H9 (cell line): ENCODE results near the gene CAPN2. TPM values are rescaled to one million over a fixed set of nuclear protein-coding genes. Genes with fewer than 3 reads are reported as not detected.

Experiments used
- DNase-seq: peaks from one replicate; pipeline ENCODE4 v3.0.0-alpha.2; 2017
- H2AFZ ChIP-seq: one replicate; pipeline ENCODE4 v1.6.1; 2013; ENCODE audit warnings: mild to moderate bottlenecking, low read length, control low read depth, moderate library complexity
- H2AK5ac ChIP-seq: 2 replicates; pipeline ENCODE4 v1.6.1; 2013; ENCODE audit warnings: low read length, control low read depth, mixed read lengths; ENCODE audit not compliant: insufficient read length
- H2BK120ac ChIP-seq: one replicate; pipeline ENCODE4 v1.6.1; 2013; ENCODE audit warnings: low read depth, mild to moderate bottlenecking, low read length, control low read depth, inconsistent platforms; ENCODE audit not compliant: poor library complexity, severe bottlenecking
- H2BK12ac ChIP-seq: 2 replicates; pipeline ENCODE4 v1.6.1; 2013; ENCODE audit warnings: low read length, control low read depth, mixed read lengths, low read depth; ENCODE audit not compliant: insufficient read length
- H2BK15ac ChIP-seq: 2 replicates; pipeline ENCODE4 v1.6.1; 2013; ENCODE audit warnings: low read depth, low read length, control low read depth
- H2BK20ac ChIP-seq: one replicate; pipeline ENCODE4 v1.6.1; 2013; ENCODE audit warnings: low read depth, mild to moderate bottlenecking, low read length, control low read depth, inconsistent platforms; ENCODE audit not compliant: poor library complexity, severe bottlenecking
- H2BK5ac ChIP-seq: 2 replicates; pipeline ENCODE4 v1.6.1; 2013; ENCODE audit warnings: low read length, control low read depth, mixed read lengths; ENCODE audit not compliant: insufficient read length
- H3K14ac ChIP-seq: 2 replicates; pipeline ENCODE4 v1.6.1; 2013; ENCODE audit warnings: low read length, control low read depth; ENCODE audit not compliant: insufficient read depth
- H3K18ac ChIP-seq: 2 replicates; pipeline ENCODE4 v1.6.1; 2013; ENCODE audit warnings: low read depth, mild to moderate bottlenecking, mixed read lengths, low read length, control low read depth; ENCODE audit not compliant: insufficient read length
- H3K23ac ChIP-seq: 2 replicates; pipeline ENCODE4 v1.6.1; 2013; ENCODE audit warnings: low read length, control low read depth, mixed read lengths, low read depth; ENCODE audit not compliant: insufficient read length
- H3K23me2 ChIP-seq: 2 replicates; pipeline ENCODE4 v1.6.1; 2013; ENCODE audit warnings: low read depth, mild to moderate bottlenecking, mixed read lengths, low read length, control low read depth; ENCODE audit not compliant: insufficient read length, poor library complexity, severe bottlenecking
- H3K27ac ChIP-seq: 2 replicates; pipeline ENCODE4 v1.5.1; 2013; ENCODE audit warnings: low read length, control low read depth, mixed read lengths, low read depth; ENCODE audit not compliant: insufficient read length
- H3K27me3 ChIP-seq: 2 replicates; pipeline ENCODE4 v1.6.1; 2013; ENCODE audit warnings: low read length, control low read depth, inconsistent platforms; ENCODE audit not compliant: insufficient read depth
- H3K4ac ChIP-seq: 2 replicates; pipeline ENCODE4 v1.6.1; 2013; ENCODE audit warnings: low read depth, mild to moderate bottlenecking, control low read depth, inconsistent platforms, low read length, moderate library complexity
- H3K4me1 ChIP-seq: 2 replicates; pipeline ENCODE4 v1.6.1; 2013; ENCODE audit warnings: low read length, control low read depth, inconsistent platforms; ENCODE audit not compliant: insufficient read depth
- H3K4me2 ChIP-seq: 2 replicates; pipeline ENCODE4 v1.6.1; 2013; ENCODE audit warnings: low read length, control low read depth, mixed read lengths; ENCODE audit not compliant: insufficient read length, insufficient read depth
- H3K56ac ChIP-seq: 2 replicates; pipeline ENCODE4 v1.6.1; 2013; ENCODE audit warnings: low read depth, mild to moderate bottlenecking, mixed read lengths, low read length, control low read depth; ENCODE audit not compliant: insufficient read length
- H3K79me1 ChIP-seq: 2 replicates; pipeline ENCODE4 v1.6.1; 2013; ENCODE audit warnings: low read depth, mild to moderate bottlenecking, moderate library complexity, low read length, control low read depth, inconsistent platforms; ENCODE audit not compliant: insufficient read depth, poor library complexity, severe bottlenecking
- H3K79me2 ChIP-seq: 2 replicates; pipeline ENCODE4 v1.6.1; 2013; ENCODE audit warnings: low read length, control low read depth, inconsistent platforms; ENCODE audit not compliant: insufficient read depth
- H3K9ac ChIP-seq: 2 replicates; pipeline ENCODE4 v1.6.1; 2013; ENCODE audit warnings: low read length, control low read depth, mixed read lengths; ENCODE audit not compliant: insufficient read length; ENCODE audit errors: extremely low read depth
- H3K9me3 ChIP-seq: one replicate; pipeline ENCODE4 v1.6.1; 2013; ENCODE audit warnings: low read depth, low read length, inconsistent platforms; ENCODE audit not compliant: control insufficient read depth
- H3T11ph ChIP-seq: one replicate; pipeline ENCODE4 v1.6.1; 2013; ENCODE audit warnings: mild to moderate bottlenecking, low read length, control low read depth, inconsistent platforms
- H4K20me1 ChIP-seq: one replicate; pipeline ENCODE4 v1.6.1; 2013; ENCODE audit not compliant: control insufficient read depth, insufficient read length, insufficient read depth
- H4K5ac ChIP-seq: 2 replicates; pipeline ENCODE4 v1.6.1; 2013; ENCODE audit warnings: low read depth, mild to moderate bottlenecking, mixed read lengths, low read length, control low read depth; ENCODE audit not compliant: insufficient read length
- H4K8ac ChIP-seq: replicated peaks from 2 replicates; pipeline ENCODE4 v1.6.1; 2013; ENCODE audit warnings: low read length, control low read depth, mixed read lengths, low read depth; ENCODE audit not compliant: insufficient read length
- H4K91ac ChIP-seq: 2 replicates; pipeline ENCODE4 v1.6.1; 2013; ENCODE audit warnings: low read depth, mild to moderate bottlenecking, moderate library complexity, mixed read lengths, low read length, control low read depth; ENCODE audit not compliant: insufficient read length
- H3K27ac Mint-ChIP-seq, 3 experiments: 2 replicates in 2 of 3; 3 replicates in 1 of 3; pipeline ENCODE4 v1.8.0; 2020 to 2021; ENCODE audit warnings: mixed read lengths in 3 of 3, mild to moderate bottlenecking in 1 of 3, moderate library complexity in 1 of 3
- H3K27me3 Mint-ChIP-seq: 2 replicates; pipeline ENCODE4 v1.8.0; 2021; ENCODE audit warnings: low read depth, mild to moderate bottlenecking, moderate library complexity, mixed read lengths
- H3K36me3 Mint-ChIP-seq, 3 experiments: 2 replicates in 2 of 3; 3 replicates in 1 of 3; pipeline ENCODE4 v1.8.0; 2020 to 2021; ENCODE audit warnings: low read depth in 3 of 3, mixed read lengths in 3 of 3; ENCODE audit not compliant: insufficient read depth in 1 of 3
- H3K4me1 Mint-ChIP-seq, 2 experiments: 2 replicates each; pipeline ENCODE4 v1.8.0; 2020; ENCODE audit warnings: mixed read lengths in 2 of 2
- H3K4me3 Mint-ChIP-seq, 2 experiments: 2 replicates in 1 of 2; 3 replicates in 1 of 2; pipeline ENCODE4 v1.8.0; 2020 to 2021; ENCODE audit warnings: mild to moderate bottlenecking in 2 of 2, mixed read lengths in 2 of 2, moderate library complexity in 1 of 2
- H3K9me3 Mint-ChIP-seq, 2 experiments: 2 replicates in 1 of 2; 3 replicates in 1 of 2; pipeline ENCODE4 v1.8.0; 2020; ENCODE audit warnings: mild to moderate bottlenecking in 2 of 2, mixed read lengths in 2 of 2, moderate library complexity in 1 of 2
- WGBS: extraction: QIAGEN DNeasy Blood & Tissue Kit; methylation state at CpG from one replicate; pipeline ENCODE4 v1.1.7; 2013; ENCODE audit warnings: missing lambda C conversion rate, low lambda C conversion rate, mixed read lengths; ENCODE audit not compliant: insufficient read length; ENCODE audit errors: extremely low coverage; 5-methylcytosine and 5-hydroxymethylcytosine counted together
- total RNA-seq: library from RNA; stranded (reverse); gene quantifications from 2 replicates; pipeline ENCODE4 v1.2.1, GENCODE V29; 2021
- TF ChIP-seq, protein P1 (sequence below): fragments of 200-600 bp; sonication (generic); conservative IDR thresholded peaks from 3 replicates; pipeline ENCODE4 v1.8.0; 2021; ENCODE audit warnings: antibody characterized with exemption, mild to moderate bottlenecking

CAPN2 gene
- total RNA-seq, 1 experiment from 2014 or later = 32.2 TPM

DNA sequence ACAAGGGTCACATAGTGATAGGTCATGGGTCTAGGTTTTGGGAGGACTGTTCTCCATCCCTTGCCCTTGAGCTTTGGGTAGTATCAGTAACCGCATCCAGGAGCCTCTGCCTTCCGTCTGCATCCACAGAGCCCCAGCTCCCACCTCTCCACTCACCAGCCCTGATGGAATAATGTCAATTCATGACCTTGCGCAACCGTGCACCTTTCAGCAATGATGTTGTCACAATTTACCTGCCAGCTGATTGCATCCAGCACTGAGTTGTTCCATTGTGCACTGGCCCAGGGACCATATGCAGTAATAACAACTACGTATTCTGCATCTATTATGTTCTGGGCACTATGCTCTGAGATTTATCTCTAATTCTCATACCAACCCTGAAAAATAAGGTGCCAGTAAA, 48.2 kb upstream of the CAPN2 start:
- H4K8ac ChIP-seq = no peak overlapping the region
- no peak overlapping the region for H3K27ac ChIP-seq
- H3K23ac ChIP-seq = no peak overlapping the region
- no peak overlapping the region for H2AK5ac ChIP-seq
- no peak overlapping the region for H3K4ac ChIP-seq
- H2BK120ac ChIP-seq = no peak overlapping the region
- no peak overlapping the region for H3K18ac ChIP-seq
- H2BK12ac ChIP-seq = no peak overlapping the region
- H2BK5ac ChIP-seq = no peak overlapping the region
- WGBS = no CpG with 5 or more reads among the region's 5 CpGs
- H3K4me1 ChIP-seq = no peaks in the 10 kb centered on the region; the same call in 1 of the 2 replicates
- no peak for DNase-seq
- no peaks in the 10 kb centered on the region for H3K79me1 ChIP-seq
- no peaks in the 10 kb centered on the region for H3K23me2 ChIP-seq
- no peak overlapping the region for H2AFZ ChIP-seq
- no peaks in the 10 kb centered on the region for H4K20me1 ChIP-seq
- no peaks in the 10 kb centered on the region for H3K4me1 Mint-ChIP-seq
- no peaks in the 10 kb centered on the region; the same call in none of the 2 replicates for H3K27me3 Mint-ChIP-seq
- no peaks in the 10 kb centered on the region for H3K36me3 Mint-ChIP-seq
- no peak overlapping the region for H3K56ac ChIP-seq
- no peak overlapping the region for H3T11ph ChIP-seq
- H3K27ac Mint-ChIP-seq = no peak overlapping the region
- H3K9me3 ChIP-seq = no peaks in the 10 kb centered on the region
- TF ChIP-seq, protein P1, sequence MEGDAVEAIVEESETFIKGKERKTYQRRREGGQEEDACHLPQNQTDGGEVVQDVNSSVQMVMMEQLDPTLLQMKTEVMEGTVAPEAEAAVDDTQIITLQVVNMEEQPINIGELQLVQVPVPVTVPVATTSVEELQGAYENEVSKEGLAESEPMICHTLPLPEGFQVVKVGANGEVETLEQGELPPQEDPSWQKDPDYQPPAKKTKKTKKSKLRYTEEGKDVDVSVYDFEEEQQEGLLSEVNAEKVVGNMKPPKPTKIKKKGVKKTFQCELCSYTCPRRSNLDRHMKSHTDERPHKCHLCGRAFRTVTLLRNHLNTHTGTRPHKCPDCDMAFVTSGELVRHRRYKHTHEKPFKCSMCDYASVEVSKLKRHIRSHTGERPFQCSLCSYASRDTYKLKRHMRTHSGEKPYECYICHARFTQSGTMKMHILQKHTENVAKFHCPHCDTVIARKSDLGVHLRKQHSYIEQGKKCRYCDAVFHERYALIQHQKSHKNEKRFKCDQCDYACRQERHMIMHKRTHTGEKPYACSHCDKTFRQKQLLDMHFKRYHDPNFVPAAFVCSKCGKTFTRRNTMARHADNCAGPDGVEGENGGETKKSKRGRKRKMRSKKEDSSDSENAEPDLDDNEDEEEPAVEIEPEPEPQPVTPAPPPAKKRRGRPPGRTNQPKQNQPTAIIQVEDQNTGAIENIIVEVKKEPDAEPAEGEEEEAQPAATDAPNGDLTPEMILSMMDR = no peak
- H2BK20ac ChIP-seq = no peak overlapping the region
- H3K4me2 ChIP-seq = no peak overlapping the region
- H3K4me3 Mint-ChIP-seq = no peak overlapping the region
- H3K9ac ChIP-seq = no peak overlapping the region
- no peaks in the 10 kb centered on the region for H3K9me3 Mint-ChIP-seq
- H3K79me2 ChIP-seq = no peaks in the 10 kb centered on the region
- H3K14ac ChIP-seq = no peak overlapping the region
- H4K91ac ChIP-seq = no peak overlapping the region
- H2BK15ac ChIP-seq = no peak overlapping the region
- H4K5ac ChIP-seq = no peak overlapping the region
- H3K27me3 ChIP-seq = no peaks in the 10 kb centered on the region
